ENCODE results near the gene RNF20. TPM values are rescaled to one million over a fixed set of nuclear protein-coding genes. Genes with fewer than 3 reads are reported as not detected.

Gene RNF20
- total and polyA plus RNA-seq, 2 donors (not counting 3 experiments of a cell fraction or from before 2014, with no cell fraction given), result 6.1 to 33.7 TPM

DNA sequence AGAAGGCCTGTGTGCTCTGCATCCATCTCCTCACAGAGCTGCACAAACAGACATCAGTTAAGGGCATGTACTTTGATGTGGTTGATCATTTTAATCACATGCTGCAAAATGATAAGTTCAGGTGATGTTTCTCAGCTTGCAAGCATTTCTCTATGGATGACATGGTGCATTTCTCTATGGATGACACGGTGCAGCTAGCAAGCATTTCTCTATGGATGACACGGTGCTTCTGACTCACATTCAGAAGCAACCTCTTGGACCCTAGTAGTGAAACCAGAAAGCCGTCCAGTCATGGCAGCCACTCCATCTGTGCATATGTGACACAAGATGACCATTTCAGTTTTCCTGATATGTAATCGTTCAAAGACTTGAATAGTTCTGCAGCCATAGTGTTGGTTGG is 24.1 kb upstream of the RNF20 start:
- no TSS peak for BruUV-seq (replicated peaks)
- Histone ChIP-seq H3K79me2 (ENCODE audit: control insufficient read depth, insufficient read depth, low read length) (no peaks in the 10 kb centered on the region), H3K4me2 (ENCODE audit: insufficient read depth, low read length) (no peak overlapping the region), H2AFZ (ENCODE audit: low read depth, low read length) (no peak overlapping the region), H3K9me1 (replicated peaks; ENCODE audit: control insufficient read depth, extremely low read depth, insufficient read depth, low read length) (no peaks in the 10 kb centered on the region), H4K20me1 (replicated peaks; ENCODE audit: control insufficient read depth, extremely low read depth, insufficient read depth, low read length) (no peaks in the 10 kb centered on the region), H3K36me3 (ENCODE audit: control insufficient read depth in 2 of 2, extremely low read depth in 1 of 2, insufficient read depth in 2 of 2, low read length in 2 of 2) (no peaks in the 10 kb centered on the region), H3K9ac (replicated peaks; ENCODE audit: extremely low read depth, insufficient read depth, low read length) (no peak overlapping the region), H3K4me3 (replicated peaks in 1 of 3; ENCODE audit: insufficient read depth in 1 of 3, low read depth in 1 of 3, low read length in 3 of 3) (no peak overlapping the region), H3K27ac (ENCODE audit: insufficient read depth, low read depth, low read length) (no peak overlapping the region), H3K9me3 (replicated peaks; ENCODE audit: control insufficient read depth, insufficient read depth, low read length) (no peaks in the 10 kb centered on the region), H3K27me3 (ENCODE audit: control insufficient read depth in 2 of 2, insufficient read depth in 2 of 2, low read length in 2 of 2) (no peaks in the 10 kb centered on the region), H3K4me1 (ENCODE audit: control insufficient read depth, extremely low read depth, insufficient read depth, low read length) (no peaks in the 10 kb centered on the region)
- FAIRE-seq (no peak), DNase-seq (ENCODE audit: low read depth, low spot score) (no peak)
- TF ChIP-seq, protein P1, sequence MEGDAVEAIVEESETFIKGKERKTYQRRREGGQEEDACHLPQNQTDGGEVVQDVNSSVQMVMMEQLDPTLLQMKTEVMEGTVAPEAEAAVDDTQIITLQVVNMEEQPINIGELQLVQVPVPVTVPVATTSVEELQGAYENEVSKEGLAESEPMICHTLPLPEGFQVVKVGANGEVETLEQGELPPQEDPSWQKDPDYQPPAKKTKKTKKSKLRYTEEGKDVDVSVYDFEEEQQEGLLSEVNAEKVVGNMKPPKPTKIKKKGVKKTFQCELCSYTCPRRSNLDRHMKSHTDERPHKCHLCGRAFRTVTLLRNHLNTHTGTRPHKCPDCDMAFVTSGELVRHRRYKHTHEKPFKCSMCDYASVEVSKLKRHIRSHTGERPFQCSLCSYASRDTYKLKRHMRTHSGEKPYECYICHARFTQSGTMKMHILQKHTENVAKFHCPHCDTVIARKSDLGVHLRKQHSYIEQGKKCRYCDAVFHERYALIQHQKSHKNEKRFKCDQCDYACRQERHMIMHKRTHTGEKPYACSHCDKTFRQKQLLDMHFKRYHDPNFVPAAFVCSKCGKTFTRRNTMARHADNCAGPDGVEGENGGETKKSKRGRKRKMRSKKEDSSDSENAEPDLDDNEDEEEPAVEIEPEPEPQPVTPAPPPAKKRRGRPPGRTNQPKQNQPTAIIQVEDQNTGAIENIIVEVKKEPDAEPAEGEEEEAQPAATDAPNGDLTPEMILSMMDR (IDR thresholded peaks at IDR 0.05; ENCODE audit: extremely low read depth in 1 of 2, insufficient read depth in 1 of 2, low read depth in 1 of 2, low read length in 2 of 2), result no peak
- TF ChIP-seq, protein P2, sequence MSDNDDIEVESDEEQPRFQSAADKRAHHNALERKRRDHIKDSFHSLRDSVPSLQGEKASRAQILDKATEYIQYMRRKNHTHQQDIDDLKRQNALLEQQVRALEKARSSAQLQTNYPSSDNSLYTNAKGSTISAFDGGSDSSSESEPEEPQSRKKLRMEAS (IDR thresholded peaks at IDR 0.05; ENCODE audit: insufficient read depth, insufficient read length), result no peak
- TF ChIP-seq POLR2AphosphoS5 (IDR thresholded peaks at IDR 0.05; ENCODE audit: insufficient read depth, low read depth, low read length) (no peak), POLR2A (IDR thresholded peaks at IDR 0.05; ENCODE audit: low read depth, low read length) (no peak), GATA2 (IDR thresholded peaks at IDR 0.05; ENCODE audit: insufficient read depth, insufficient read length, low read depth, low read length) (no peak)
- dilution Hi-C loops (cut with MboI; ENCODE audit: extremely low pct_ligation_motif_present, low sequenced_read_pairs), result no loop called here
- POLR2A ChIA-PET, result no interaction called here
- CTCF ChIA-PET, result interaction anchor here (1.9 kb wide), 1 partner anchor 20 kb away, joined by 4 read pairs; no protein-coding TSS in a partner anchor
- intact Hi-C loops (cut with micrococcal nuclease), result no loop called here

DNA sequence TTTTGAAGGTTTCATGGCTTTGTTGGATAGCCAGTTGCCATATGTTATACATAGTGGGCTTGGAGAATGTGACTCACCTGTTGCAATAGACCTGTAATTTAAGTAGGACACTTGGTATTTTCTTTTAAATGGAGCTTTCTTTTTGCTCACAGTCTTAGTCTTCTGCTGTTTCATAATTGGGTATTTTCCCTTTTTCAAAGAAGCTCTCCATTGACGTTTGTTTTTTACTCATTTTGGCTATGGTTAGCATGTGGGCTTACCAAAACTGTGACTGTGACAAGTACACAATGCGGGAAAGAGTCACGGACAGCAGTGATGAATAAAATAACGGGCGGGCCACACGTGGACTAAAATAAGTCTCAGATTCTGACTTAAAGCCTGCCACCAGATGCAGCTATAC is 23.2 kb upstream of the RNF20 start:
- no peak for FAIRE-seq
- no peak overlapping the region for H3K27ac ChIP-seq (ENCODE audit: insufficient read depth, low read depth, low read length)
- H3K4me2 ChIP-seq (ENCODE audit: insufficient read depth, low read length), result no peak overlapping the region
- no peaks in the 10 kb centered on the region for H3K27me3 ChIP-seq (ENCODE audit: control insufficient read depth in 2 of 2, insufficient read depth in 2 of 2, low read length in 2 of 2)
- DNase-seq (ENCODE audit: low read depth, low spot score), result no peak
- TF ChIP-seq EZH2 (IDR thresholded peaks at IDR 0.05; ENCODE audit: borderline replicate concordance, low read depth, low read length, severe bottlenecking) (no peak), FOS (IDR thresholded peaks at IDR 0.05; ENCODE audit: borderline replicate concordance, insufficient read depth, low read length) (no peak), GATA2 (IDR thresholded peaks at IDR 0.05; ENCODE audit: insufficient read depth, insufficient read length, low read depth, low read length) (no peak), MYC (IDR thresholded peaks at IDR 0.05; ENCODE audit: low read depth, low read length) (no peak), POLR2A (IDR thresholded peaks at IDR 0.05; ENCODE audit: low read depth, low read length) (no peak), POLR2AphosphoS5 (IDR thresholded peaks at IDR 0.05; ENCODE audit: insufficient read depth, low read depth, low read length) (no peak), JUN (IDR thresholded peaks at IDR 0.05; ENCODE audit: borderline replicate concordance, insufficient read depth, insufficient read length, low read depth) (no peak)
- TF ChIP-seq, protein P1 (IDR thresholded peaks at IDR 0.05; ENCODE audit: extremely low read depth in 1 of 2, insufficient read depth in 1 of 2, low read depth in 1 of 2, low read length in 2 of 2), result no peak
- TF ChIP-seq, protein P2 (IDR thresholded peaks at IDR 0.05; ENCODE audit: insufficient read depth, insufficient read length), result no peak
- no peaks in the 10 kb centered on the region for H3K79me2 ChIP-seq (ENCODE audit: control insufficient read depth, insufficient read depth, low read length)
- H4K20me1 ChIP-seq (replicated peaks; ENCODE audit: control insufficient read depth, extremely low read depth, insufficient read depth, low read length), result no peaks in the 10 kb centered on the region
- no peak overlapping the region for H3K4me3 ChIP-seq (replicated peaks in 1 of 3; ENCODE audit: insufficient read depth in 1 of 3, low read depth in 1 of 3, low read length in 3 of 3)
- intact Hi-C loops (cut with micrococcal nuclease), result no loop called here
- no peaks in the 10 kb centered on the region for H3K36me3 ChIP-seq (ENCODE audit: control insufficient read depth in 2 of 2, extremely low read depth in 1 of 2, insufficient read depth in 2 of 2, low read length in 2 of 2)
- ChIA-PET CTCF (no interaction called here), POLR2A (no interaction called here)
- dilution Hi-C loops (cut with MboI; ENCODE audit: extremely low pct_ligation_motif_present, low sequenced_read_pairs), result no loop called here
- H3K9me3 ChIP-seq (replicated peaks; ENCODE audit: control insufficient read depth, insufficient read depth, low read length), result no peaks in the 10 kb centered on the region
- H3K9ac ChIP-seq (replicated peaks; ENCODE audit: extremely low read depth, insufficient read depth, low read length), result no peak overlapping the region
- H3K4me1 ChIP-seq (ENCODE audit: control insufficient read depth, extremely low read depth, insufficient read depth, low read length), result no peaks in the 10 kb centered on the region
- BruUV-seq (replicated peaks), result no TSS peak
- no peaks in the 10 kb centered on the region for H3K9me1 ChIP-seq (replicated peaks; ENCODE audit: control insufficient read depth, extremely low read depth, insufficient read depth, low read length)
- no peak overlapping the region for H2AFZ ChIP-seq (ENCODE audit: low read depth, low read length)
